ENCODE data around the gene BMAL2. TPM values are rescaled to one million over a fixed set of nuclear protein-coding genes. Genes with fewer than 3 reads are reported as not detected.

The BMAL2 gene
- total and polyA plus RNA-seq, 2 of the 13 experiments (the other 11 are each of a cell fraction or from before 2014, with no cell fraction given) = 4.8 to 27.4 TPM

- Histone ChIP-seq H3K27ac (ENCODE audit: extremely low read length, insufficient read depth, low read length) (no peak overlapping the region), H3K9me3 (ENCODE audit: low read length) (no peaks in the 10 kb centered on the region), H3K27me3 (ENCODE audit: control insufficient read depth in 1 of 2, insufficient read depth in 2 of 2, low read length in 2 of 2) (no peaks in the 10 kb centered on the region; a peak in 1 of 5 replicates), H3K4me2 (ENCODE audit: low read depth, low read length) (no peak overlapping the region), H3K4me1 (ENCODE audit: insufficient read depth, low read length) (no peaks in the 10 kb centered on the region), H2AFZ (ENCODE audit: low read length) (no peak overlapping the region), H4K20me1 (ENCODE audit: insufficient read depth, low read length) (no peaks in the 10 kb centered on the region), H3K79me2 (ENCODE audit: insufficient read depth, low read length) (no peaks in the 10 kb centered on the region), H3K4me3 (replicated peaks in 1 of 3; ENCODE audit: insufficient read depth in 1 of 3, low read depth in 2 of 3, low read length in 3 of 3) (no peak overlapping the region), H3K9ac (ENCODE audit: insufficient read depth, low read depth, low read length) (no peak overlapping the region), H3K36me3 (replicated peaks in 1 of 2; ENCODE audit: control insufficient read depth in 1 of 2, insufficient read depth in 2 of 2, low read length in 2 of 2) (0 out of 5 replicates have a peak, but pooled peaks cover 0 to 18% of the 10 kb centered on the region in 2 experiments)
- ChIA-PET POLR2A (no interaction called here), CTCF (ENCODE audit: low intra/inter-chr PET ratio, low total read pairs) (no interaction called here)
- 98% methylated on average over 6 of the region's 6 CpGs for WGBS (ENCODE audit: low lambda C conversion rate)
- BruUV-seq (replicated peaks) = no TSS peak
- FAIRE-seq (no peak), DNase-seq (ENCODE audit: low spot score) (no peak), ATAC-seq (no peak)
- intact Hi-C loops (cut with micrococcal nuclease; ENCODE audit: unreplicated experiment) (no loop called here), in situ Hi-C loops (cut with HindIII; ENCODE audit: extremely low pct_ligation_motif_present, low pct_unique_long_range_greater_than_20kb) (no loop called here)
- no peak for TF ChIP-seq ZNF780A (CRISPR knock-in tag; IDR thresholded peaks at IDR 0.05)
- no peak for TF ChIP-seq NFAT5 (CRISPR knock-in tag; IDR thresholded peaks at IDR 0.05)
- TF ChIP-seq BHLHE40 (IDR thresholded peaks at IDR 0.05; ENCODE audit: low read length) = no peak
Observed at GRCh38 chr12:27367078-27367477, 34.4 kb downstream of the BMAL2 start.
